ES-I3 (cell line): ENCODE results near the gene DIP2C.
"Not testable (repeated sequence)": the region's sequence is repeated elsewhere in the genome, so short reads cannot be mapped to it uniquely, and the experiment has no call there.

Source experiments
- H3K36me3 ChIP-seq: 2 replicates; pipeline ENCODE4 v1.6.1; 2013; ENCODE audit warnings: mild to moderate bottlenecking, low read length, control low read depth, moderate library complexity; ENCODE audit not compliant: insufficient read depth
- H3K4me1 ChIP-seq: 2 replicates; pipeline ENCODE4 v1.6.1; 2013; ENCODE audit warnings: mild to moderate bottlenecking, control low read depth, low read length; ENCODE audit not compliant: insufficient read depth
- H3K9ac ChIP-seq: 2 replicates; pipeline ENCODE4 v1.6.1; 2013; ENCODE audit warnings: low read depth, mild to moderate bottlenecking, low read length, moderate library complexity
- H3K9me3 ChIP-seq: 2 replicates; pipeline ENCODE4 v1.6.1; 2013; ENCODE audit warnings: mild to moderate bottlenecking, low read length, moderate library complexity; ENCODE audit not compliant: control insufficient read depth, insufficient read depth

Gene DIP2C

DNA sequence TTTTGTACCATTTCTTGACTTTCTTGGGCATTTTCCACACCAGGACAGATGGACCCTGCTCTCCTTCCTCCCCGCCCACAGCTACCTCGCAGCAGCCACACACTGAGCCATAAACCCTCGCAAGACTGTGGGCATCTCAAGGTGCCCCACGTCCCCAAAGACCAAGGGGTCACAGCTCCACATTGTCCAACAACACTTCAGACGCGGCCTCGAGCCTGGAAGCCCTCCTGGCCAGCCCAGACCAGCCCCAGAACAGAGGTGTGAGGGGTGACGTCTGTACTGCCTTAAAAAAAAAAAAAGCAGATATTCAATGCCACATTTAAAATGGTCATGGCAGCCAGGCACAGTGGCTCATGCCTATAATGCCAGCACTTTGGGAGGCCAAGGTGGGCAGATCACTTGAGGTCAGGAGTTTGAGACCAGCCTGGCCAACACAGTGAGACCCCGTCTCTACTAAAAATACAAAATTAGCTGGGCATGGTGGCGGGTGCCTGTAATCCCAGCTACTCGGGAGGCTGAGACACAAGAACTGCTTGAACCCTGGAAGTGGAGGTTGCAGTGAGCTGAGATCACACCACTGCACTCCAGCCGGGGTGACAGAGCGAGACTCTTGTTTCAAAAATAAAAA is 36.5 kb downstream of the DIP2C start:
- not testable (repeated sequence) for H3K9ac ChIP-seq, H3K9me3 ChIP-seq, H3K36me3 ChIP-seq, H3K4me1 ChIP-seq

DNA sequence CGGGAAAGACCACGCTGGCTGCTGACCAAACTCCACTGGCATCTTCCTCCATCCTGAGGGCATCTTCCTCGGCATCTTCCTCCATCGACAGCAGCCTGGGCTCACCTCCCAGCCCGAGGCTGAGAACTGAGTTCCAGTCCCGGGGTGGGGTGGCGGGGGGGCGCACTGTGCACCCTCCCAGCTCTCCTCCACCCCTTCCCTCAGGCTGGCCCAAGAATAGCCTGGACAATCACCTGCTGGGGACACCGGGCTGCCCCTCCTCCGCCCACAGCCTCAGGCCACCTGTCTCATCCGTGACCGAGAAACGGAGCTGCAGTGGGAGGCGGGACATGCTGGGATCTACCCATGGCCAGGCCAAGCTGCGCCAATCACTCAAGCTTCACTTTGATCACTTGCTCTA is 37.2 kb downstream of the DIP2C start:
- Histone ChIP-seq H3K36me3 (no peaks in the 10 kb centered on the region), H3K9ac (no peak overlapping the region), H3K4me1 (peaks cover 7% of the 10 kb centered on the region; the same call in 1 of the 2 replicates), H3K9me3 (no peaks in the 10 kb centered on the region)

DNA sequence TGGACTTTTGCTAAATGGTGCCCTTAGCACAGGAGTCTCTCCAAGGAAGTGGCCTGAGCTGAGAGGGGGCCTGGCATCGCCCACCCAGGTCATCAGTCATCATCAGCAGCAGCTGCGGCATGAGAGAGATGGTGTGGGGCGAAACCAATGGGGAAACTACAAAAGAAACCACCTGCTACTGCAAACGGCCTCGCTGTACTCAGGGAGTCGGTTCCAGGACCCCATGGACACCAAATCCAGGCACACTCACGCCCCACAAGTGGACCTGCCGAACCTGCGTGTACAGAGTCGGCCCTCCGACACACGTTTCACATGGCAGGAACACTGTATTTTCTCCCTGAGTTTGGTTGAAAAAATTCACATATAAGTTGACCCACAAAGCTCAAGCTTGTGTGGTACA is 37.8 kb downstream of the DIP2C start:
- peaks cover 7% of the 10 kb centered on the region; the same call in 1 of the 2 replicates for H3K4me1 ChIP-seq
- no peak overlapping the region for H3K9ac ChIP-seq
- H3K36me3 ChIP-seq: no peaks in the 10 kb centered on the region
- no peaks in the 10 kb centered on the region for H3K9me3 ChIP-seq

DNA sequence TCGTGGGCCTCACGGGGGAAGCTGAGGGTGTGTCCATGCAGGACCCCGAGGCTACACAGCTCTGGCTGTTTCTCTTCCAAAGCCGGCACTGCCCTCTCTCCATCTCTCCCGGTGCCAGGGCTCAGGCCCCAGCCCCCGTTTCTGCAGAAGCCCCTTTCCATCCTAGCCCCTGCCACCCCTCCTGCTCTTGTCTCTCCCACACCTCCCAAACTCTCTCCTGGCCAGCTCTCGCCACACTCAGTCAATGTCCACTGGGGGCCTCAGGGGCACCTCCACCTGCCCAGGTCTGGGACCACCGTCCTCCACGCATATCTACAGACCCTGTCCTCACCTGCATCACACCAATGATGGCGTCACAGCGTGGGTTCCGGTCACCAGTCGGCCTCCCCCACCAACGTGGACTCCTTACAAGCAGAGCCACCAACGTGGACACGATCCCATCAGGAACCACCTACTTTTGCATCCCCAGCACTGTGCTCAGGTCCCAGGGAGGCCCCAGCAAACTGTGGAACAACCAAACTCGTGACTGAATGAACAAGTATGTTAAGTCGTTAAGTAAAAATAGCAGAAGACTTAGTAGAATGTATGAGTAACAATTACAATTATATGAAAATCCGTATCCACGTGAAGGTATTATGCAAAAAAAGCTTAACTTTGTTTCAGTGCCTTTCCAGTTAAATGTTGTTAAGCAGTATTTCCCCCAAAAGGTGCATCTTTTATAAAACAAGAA is 38.4 kb downstream of the DIP2C start:
- Histone ChIP-seq H3K9ac (no peak overlapping the region), H3K4me1 (peaks cover 7% of the 10 kb centered on the region; the same call in 1 of the 2 replicates), H3K36me3 (no peaks in the 10 kb centered on the region), H3K9me3 (no peaks in the 10 kb centered on the region)

DNA sequence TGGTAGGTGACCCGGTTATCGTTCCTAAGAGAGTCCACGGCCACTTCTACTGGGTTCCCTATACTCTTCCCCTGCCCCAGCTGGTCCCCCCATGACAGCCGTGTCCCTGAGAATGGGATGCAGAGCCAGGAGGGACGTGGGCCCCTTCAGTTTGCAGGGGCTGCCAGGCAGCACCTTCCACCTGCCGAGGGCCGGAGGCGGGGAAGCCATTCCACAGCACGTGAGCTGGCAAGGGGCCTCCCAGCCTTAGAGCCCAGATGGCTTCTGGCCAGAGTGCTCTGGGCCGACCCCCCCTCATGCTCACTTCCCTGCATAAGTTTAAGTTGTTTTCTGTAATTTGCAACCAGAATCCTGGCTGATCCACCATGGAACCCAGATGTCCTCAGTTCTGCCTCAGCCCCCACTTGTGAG is 39.0 kb downstream of the DIP2C start:
- Histone ChIP-seq H3K36me3 (no peaks in the 10 kb centered on the region), H3K9ac (no peak overlapping the region), H3K4me1 (peaks cover 7% of the 10 kb centered on the region; the same call in 1 of the 2 replicates), H3K9me3 (no peaks in the 10 kb centered on the region)

DNA sequence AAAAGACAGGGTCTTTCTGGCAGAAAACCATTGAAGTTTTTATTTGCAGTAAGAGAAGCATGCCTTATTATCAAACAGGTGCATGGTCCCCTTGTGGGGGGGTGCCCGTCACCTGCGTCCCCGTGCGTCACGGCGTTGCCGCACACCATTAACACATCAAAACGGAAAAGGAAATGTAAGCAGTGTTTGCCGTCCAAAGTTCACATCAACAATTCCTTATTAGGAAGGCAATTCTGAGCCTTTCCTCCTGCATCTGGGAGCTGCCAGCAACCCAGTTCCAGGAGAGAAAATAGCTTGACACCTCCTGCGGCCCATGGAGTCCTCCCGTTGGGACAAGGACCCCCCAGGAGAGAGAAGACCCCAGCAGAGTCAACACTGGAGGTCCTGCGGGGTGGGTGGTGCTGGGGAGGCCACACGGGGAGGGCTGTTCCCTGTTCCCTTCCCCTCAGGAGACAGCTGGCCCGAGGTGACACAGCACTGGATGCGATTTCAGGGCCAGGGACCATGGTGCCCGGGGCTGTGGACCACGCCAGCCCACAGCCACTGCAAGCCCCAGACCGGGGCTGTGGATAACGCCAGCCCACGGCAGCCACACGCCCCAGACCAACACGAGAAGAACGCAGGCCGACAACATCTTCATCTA is 39.5 kb downstream of the DIP2C start:
- Histone ChIP-seq H3K9me3 (no peaks in the 10 kb centered on the region), H3K9ac (no peak overlapping the region), H3K36me3 (no peaks in the 10 kb centered on the region), H3K4me1 (peaks cover 7% of the 10 kb centered on the region; the same call in 1 of the 2 replicates)

DNA sequence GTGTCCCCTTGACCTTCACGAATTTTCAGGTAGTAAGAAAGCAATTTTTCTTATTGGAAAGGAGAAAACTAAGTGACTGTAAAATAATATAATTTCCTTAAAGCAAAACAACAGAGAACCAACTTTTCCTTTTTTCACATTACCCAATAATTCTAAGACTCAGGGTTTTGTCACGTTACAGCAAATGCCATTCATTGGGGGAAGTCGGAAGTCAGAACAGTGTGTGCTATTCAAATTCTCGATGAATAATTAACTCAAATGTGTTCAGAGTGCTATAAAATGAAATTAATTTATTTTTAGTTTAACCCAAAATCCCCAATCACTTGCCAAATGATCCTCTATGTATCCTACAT is 40.0 kb downstream of the DIP2C start:
- no peaks in the 10 kb centered on the region for H3K9me3 ChIP-seq
- H3K36me3 ChIP-seq: no peaks in the 10 kb centered on the region
- peaks cover 7% of the 10 kb centered on the region; the same call in 1 of the 2 replicates for H3K4me1 ChIP-seq
- H3K9ac ChIP-seq: no peak overlapping the region

DNA sequence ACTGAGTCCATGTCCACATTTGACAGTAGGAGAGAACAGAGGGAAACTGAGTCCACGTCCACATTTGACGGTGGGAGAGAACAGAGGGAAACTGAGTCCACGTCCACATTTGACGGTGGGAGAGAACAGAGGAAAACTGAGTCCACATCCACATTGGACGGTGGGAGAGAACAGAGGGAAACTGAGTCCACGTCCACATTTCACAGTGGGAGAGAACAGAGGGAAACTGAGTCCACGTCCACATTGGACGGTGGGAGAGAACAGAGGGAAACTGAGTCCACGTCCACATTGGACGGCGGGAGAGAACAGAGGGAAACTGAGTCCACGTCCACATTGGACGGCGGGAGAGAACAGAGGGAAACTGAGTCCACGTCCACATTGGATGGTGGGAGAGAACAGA is 42.4 kb downstream of the DIP2C start:
- not testable (repeated sequence) for H3K9ac ChIP-seq, H3K36me3 ChIP-seq, H3K4me1 ChIP-seq, H3K9me3 ChIP-seq

DNA sequence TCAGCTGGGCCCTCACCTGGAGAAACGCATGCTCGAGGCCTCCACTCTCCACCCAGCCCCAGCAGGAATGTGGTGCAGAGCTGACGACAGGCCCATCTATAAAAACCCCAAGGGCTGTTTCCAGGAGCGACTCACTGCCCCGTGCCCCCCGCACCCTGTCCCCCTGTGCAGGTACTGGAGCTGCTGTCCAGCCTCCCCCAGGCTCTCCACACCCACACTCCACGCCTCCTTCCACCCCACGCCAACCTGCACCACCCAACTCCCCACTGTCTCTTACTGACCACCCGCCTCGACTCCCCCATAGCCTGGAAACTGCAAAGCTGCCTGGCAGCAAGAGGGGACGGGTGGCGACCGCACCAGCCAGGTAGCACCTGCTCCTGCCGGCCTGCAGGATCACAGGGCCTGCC is 43.3 kb downstream of the DIP2C start:
- Histone ChIP-seq H3K4me1 (no peaks in the 10 kb centered on the region), H3K9ac (no peak overlapping the region), H3K36me3 (no peaks in the 10 kb centered on the region), H3K9me3 (no peaks in the 10 kb centered on the region)

DNA sequence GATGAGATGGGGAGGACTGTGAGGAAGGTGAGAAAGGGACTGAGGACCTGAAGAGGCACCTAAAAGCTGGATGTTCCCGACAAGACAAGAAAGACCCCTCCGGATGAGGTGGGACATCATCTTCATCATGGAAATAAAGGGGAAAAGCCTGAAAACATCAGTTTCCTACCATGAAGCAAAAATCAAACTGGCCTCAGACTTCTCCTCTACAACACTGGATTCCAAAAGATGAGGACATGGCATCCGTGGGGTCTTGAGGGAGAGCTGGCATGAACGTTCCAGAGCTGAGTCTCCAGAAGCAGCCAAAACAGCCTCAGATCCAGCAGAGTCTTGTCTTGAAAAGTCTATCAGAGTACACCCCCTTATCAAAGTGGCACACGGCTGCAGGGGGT is 44.5 kb downstream of the DIP2C start:
- H3K9ac ChIP-seq: no peak overlapping the region
- no peaks in the 10 kb centered on the region for H3K4me1 ChIP-seq
- H3K9me3 ChIP-seq: no peaks in the 10 kb centered on the region
- H3K36me3 ChIP-seq: no peaks in the 10 kb centered on the region

DNA sequence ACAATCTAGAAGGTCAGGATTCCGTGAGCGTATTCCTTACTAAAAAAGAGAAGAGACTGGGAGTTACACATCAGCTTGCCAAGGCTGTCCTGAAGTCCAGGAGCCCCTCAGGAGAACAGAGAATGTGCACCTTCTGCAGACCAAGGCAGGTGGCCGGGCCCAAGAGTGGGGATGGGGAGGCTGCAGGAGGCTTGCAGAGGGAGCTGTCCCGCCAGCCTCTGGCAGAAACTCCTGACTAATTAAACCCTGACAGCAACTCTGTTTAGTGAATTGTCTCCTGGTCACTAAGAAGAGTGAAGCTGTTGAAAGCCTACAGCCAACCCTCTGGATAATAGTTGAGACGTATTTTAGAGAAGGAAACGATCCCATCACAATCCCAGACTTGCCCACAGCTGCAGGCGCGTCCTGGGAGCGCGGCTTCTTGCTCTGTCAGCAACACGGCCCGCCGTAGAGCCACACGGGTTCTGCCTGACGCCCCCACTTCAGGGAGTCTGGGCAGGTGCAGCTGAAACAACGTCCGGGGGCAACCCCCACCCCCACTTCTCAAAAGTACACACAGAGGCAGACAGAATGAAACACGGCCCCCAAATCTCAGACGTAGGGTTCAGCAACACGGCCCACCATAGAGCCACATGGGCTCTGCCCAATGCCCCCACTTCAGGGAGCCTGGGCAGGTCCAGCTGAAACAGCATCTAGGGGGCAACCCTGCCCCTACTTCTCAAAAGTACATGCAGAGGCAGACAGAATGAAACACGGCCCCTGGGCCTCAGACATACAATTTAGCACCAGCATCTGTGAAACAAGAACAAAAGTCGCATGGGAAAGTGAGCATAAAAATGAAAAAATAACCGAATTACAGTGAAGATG is 45.2 kb downstream of the DIP2C start:
- Histone ChIP-seq H3K9ac (no peak overlapping the region), H3K36me3 (no peaks in the 10 kb centered on the region), H3K9me3 (no peaks in the 10 kb centered on the region), H3K4me1 (no peaks in the 10 kb centered on the region)

DNA sequence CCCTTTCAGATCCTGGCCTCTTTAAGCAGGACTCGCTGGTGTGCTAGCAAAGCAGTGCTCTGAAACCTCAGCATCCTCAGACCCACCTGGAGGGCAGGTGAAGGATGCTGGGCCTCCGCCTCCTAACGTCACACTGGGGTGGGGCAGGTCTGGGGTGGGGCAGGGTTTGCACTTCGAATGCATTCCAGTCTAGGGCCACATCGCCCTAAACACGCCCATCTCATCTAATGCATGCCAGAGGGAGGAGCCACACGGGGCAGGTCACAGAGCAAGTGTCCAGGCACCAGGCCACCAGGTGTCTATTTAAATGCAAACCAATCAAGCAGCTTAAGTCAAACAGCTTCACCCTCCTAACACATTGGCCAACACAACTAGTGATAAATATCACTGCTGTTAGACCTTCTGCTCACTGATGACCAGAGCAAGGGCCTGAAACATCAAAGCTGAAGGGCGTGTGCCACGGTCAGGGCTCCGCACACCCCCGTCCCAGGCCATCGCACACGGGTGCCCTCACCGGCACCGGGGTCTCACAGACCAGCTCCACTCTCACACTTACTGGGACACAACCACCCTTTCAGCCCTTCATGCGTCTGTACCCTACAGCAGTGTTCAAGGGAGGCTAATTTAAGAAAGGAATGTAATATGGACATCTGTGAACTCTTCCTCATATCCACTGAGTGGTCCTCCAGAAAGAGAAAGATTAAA is 47.1 kb downstream of the DIP2C start:
- Histone ChIP-seq H3K9ac (no peak overlapping the region), H3K36me3 (no peaks in the 10 kb centered on the region), H3K4me1 (no peaks in the 10 kb centered on the region), H3K9me3 (no peaks in the 10 kb centered on the region)

DNA sequence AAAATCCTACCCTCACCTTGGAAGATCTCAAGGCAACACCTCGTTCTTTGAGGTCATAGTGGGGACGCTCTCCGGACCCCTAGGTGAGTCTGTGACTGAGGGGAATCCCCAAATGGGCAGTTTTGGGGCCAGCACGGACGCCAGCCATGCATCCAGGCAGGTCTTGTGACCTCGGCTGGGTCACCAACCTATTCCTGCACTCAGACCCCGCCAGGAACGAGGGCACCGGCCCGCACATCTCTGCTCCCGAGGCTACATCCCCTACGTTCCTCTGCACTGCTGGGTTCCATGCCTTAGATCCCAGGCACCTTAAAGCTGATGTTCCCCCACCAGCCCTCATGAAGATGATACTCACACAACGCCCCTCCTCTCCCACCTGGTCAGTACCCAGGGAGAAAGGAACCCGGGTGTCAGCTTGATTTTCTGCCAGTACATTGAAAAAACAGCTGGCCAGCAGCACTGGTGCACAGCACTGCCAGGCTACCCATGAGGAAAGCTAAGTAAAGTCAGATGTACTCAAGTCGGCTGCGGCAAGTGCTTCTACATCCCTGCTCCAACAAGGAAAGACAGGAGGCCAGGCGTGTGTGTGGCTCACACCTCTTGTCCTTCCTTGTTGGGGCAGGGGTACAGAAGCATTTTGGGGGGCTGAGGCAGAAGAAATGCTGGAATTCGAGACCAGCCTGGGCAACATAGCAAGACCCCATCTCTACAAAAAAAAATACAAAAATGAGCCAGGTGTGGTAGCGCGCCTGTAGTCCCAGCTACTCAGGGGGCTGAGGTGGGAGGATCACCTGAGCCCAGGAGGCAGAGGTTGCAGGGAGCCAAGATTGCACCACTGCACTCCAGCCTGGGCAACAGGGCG is 48.1 kb downstream of the DIP2C start:
- Histone ChIP-seq H3K4me1 (no peaks in the 10 kb centered on the region), H3K9me3 (no peaks in the 10 kb centered on the region), H3K36me3 (no peaks in the 10 kb centered on the region), H3K9ac (no peak overlapping the region)
